Calu3 (cell line): Measurements from ENCODE around the gene GPR68. TPM values are rescaled to one million over a fixed set of nuclear protein-coding genes. Genes with fewer than 3 reads are reported as not detected.
"Not testable (repeated sequence)": the region's sequence is repeated elsewhere in the genome, so short reads cannot be mapped to it uniquely, and the experiment has no call there.

Source experiments
- BruUV-seq: library from RNA; stranded (reverse); fragments of 400-500 nt; replicated peaks from 2 replicates; lab custom pipeline; 2021; lab: Mats Ljungman, UMichigan
- CTCF ChIA-PET: fragments of 300-600 bp; sonication (Branson Sonifier 250); formaldehyde crosslinking; loops from one replicate; lab custom pipeline; 2022; ENCODE audit warnings: antibody characterized with exemption; lab: Charles Lee
- DNase-seq: peaks from one replicate; pipeline ENCODE4 v3.0.0; 2022
- H3K27ac Mint-ChIP-seq: one replicate; pipeline ENCODE4 v1.8.0; 2022; ENCODE audit warnings: mixed read lengths; ENCODE audit not compliant: unreplicated experiment
- H3K27me3 Mint-ChIP-seq: one replicate; pipeline ENCODE4 v1.8.0; 2022; ENCODE audit warnings: mixed read lengths; ENCODE audit not compliant: unreplicated experiment
- H3K36me3 Mint-ChIP-seq: one replicate; pipeline ENCODE4 v1.8.0; 2022; ENCODE audit warnings: mild to moderate bottlenecking, moderate library complexity, mixed read lengths; ENCODE audit not compliant: insufficient read depth, unreplicated experiment
- H3K4me1 Mint-ChIP-seq: one replicate; pipeline ENCODE4 v1.8.0; 2022; ENCODE audit warnings: mild to moderate bottlenecking, low read depth, mixed read lengths; ENCODE audit not compliant: unreplicated experiment
- H3K4me3 Mint-ChIP-seq: one replicate; pipeline ENCODE4 v1.8.0; 2022; ENCODE audit warnings: mild to moderate bottlenecking, low read depth, moderate library complexity, mixed read lengths; ENCODE audit not compliant: unreplicated experiment
- H3K9me3 Mint-ChIP-seq: one replicate; pipeline ENCODE4 v1.8.0; 2022; ENCODE audit warnings: low read depth, mixed read lengths; ENCODE audit not compliant: unreplicated experiment
- CTCF ChIP-seq: fragments of 200-600 bp; IDR thresholded peaks from one replicate; pipeline ENCODE4 v1.8.0; 2022; ENCODE audit warnings: antibody characterized with exemption; ENCODE audit not compliant: unreplicated experiment
- intact Hi-C: fragments of 100-400 bp; cut with micrococcal nuclease; formaldehyde crosslinking; loops from one replicate; pipeline ENCODE4 v1.10.0; 2022; ENCODE audit not compliant: unreplicated experiment
- total RNA-seq: library from RNA; stranded (reverse); gene quantifications from 2 replicates; pipeline ENCODE4 v1.2.3, GENCODE V29; 2022

Gene GPR68
- total RNA-seq, 1 experiment from 2014 or later, result not detected

- CTCF ChIA-PET, result no interaction called here
- H3K4me3 Mint-ChIP-seq, result no peak overlapping the region
- TF ChIP-seq CTCF, result no peak
- H3K36me3 Mint-ChIP-seq, result no peaks in the 10 kb centered on the region
- no peak overlapping the region for H3K27ac Mint-ChIP-seq
- BruUV-seq, result no TSS peak
- DNase-seq, result no peak
- H3K9me3 Mint-ChIP-seq, result no peaks in the 10 kb centered on the region
- intact Hi-C loops, result no loop called here
- no peaks in the 10 kb centered on the region for H3K27me3 Mint-ChIP-seq
- no peaks in the 10 kb centered on the region for H3K4me1 Mint-ChIP-seq
Measured at GRCh38 chr14:91228112-91229004, 16.1 kb downstream of the GPR68 start.

GRCh38 chr14:91227183-91227628, 17.3 kb downstream of the GPR68 start:
- intact Hi-C loops, result no loop called here
- Mint-ChIP-seq H3K4me3 (no peak overlapping the region), H3K27ac (no peak overlapping the region), H3K4me1 (no peaks in the 10 kb centered on the region), H3K9me3 (no peaks in the 10 kb centered on the region), H3K27me3 (no peaks in the 10 kb centered on the region), H3K36me3 (no peaks in the 10 kb centered on the region)
- CTCF ChIA-PET, result no interaction called here
- no TSS peak for BruUV-seq
- DNase-seq, result no peak
- no peak for TF ChIP-seq CTCF

GRCh38 chr14:91226360-91226759, 18.1 kb downstream of the GPR68 start:
- H3K9me3 Mint-ChIP-seq, DNase-seq, BruUV-seq, H3K27ac Mint-ChIP-seq, CTCF ChIA-PET, H3K4me1 Mint-ChIP-seq, H3K36me3 Mint-ChIP-seq, H3K4me3 Mint-ChIP-seq, H3K27me3 Mint-ChIP-seq, intact Hi-C loops: not testable (repeated sequence)

DNA sequence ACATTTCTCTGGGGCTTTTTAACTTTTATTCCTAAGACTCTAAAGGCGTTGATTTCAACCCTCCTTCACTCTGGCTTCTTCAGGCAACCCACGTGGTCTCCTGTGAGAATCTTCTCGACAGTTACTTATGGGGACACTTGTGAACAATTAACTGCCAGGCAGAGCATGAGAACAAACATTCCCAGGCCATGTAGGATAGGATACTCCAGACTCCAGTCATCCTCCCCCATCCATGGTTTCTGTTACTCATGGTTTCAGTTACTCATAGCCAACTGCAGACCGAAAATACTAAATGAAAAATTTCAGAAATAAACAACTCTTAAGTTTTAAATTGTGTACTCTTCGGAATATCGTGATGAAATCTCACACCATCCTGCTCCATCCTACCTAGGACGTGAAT, 19.5 kb downstream of the GPR68 start:
- DNase-seq, result no peak
- Mint-ChIP-seq H3K27ac (no peak overlapping the region), H3K9me3 (no peaks in the 10 kb centered on the region), H3K36me3 (no peaks in the 10 kb centered on the region), H3K4me3 (no peak overlapping the region), H3K4me1 (no peaks in the 10 kb centered on the region), H3K27me3 (no peaks in the 10 kb centered on the region)
- CTCF ChIA-PET, result no interaction called here
- TF ChIP-seq CTCF, result no peak
- BruUV-seq, result no TSS peak
- intact Hi-C loops, result no loop called here
